Ovary (tissue), 9 donors: ENCODE data around the gene TTLL6. TPM values are rescaled to one million over a fixed set of nuclear protein-coding genes. Genes with fewer than 3 reads are reported as not detected.

Experiments used
- DNase-seq, 5 donors: peaks; one replicate each; pipeline ENCODE4 v3.0.0-alpha.2; 2019 to 2020
- H3K27ac ChIP-seq, 2 donors: fragments of 200-600 bp; one replicate each; pipeline versions ENCODE4 v1.5.1 to v1.8.0; 2019 to 2022
- H3K27me3 ChIP-seq: fragments of 200-600 bp; one replicate; pipeline ENCODE4 v1.8.0; 2022
- H3K36me3 ChIP-seq: fragments of 200-600 bp; sonication (generic); one replicate; pipeline ENCODE4 v1.5.1; 2019
- H3K4me1 ChIP-seq: one replicate; pipeline ENCODE4 v1.8.1; 2013; ENCODE audit warnings: mild to moderate bottlenecking, moderate library complexity; ENCODE audit not compliant: insufficient read depth
- H3K4me3 ChIP-seq: fragments of 200-600 bp; sonication (generic); one replicate; pipeline ENCODE4 v1.5.1; 2017
- H3K9me3 ChIP-seq, 2 donors: fragments of 200-600 bp in 1 of 2; sonication (generic) in 1 of 2; one replicate each; pipeline versions ENCODE4 v1.5.1 to v1.8.1; 2013 to 2019; ENCODE audit warnings: mild to moderate bottlenecking in 1 of 2, moderate library complexity in 1 of 2
- EP300 ChIP-seq: sonication (generic); formaldehyde crosslinking; IDR thresholded peaks from one replicate; pipeline ENCODE4 v1.6.1; 2017; ENCODE audit warnings: antibody characterized with exemption
- POLR2A ChIP-seq: fragments of 450-650 bp; IDR thresholded peaks from one replicate; pipeline ENCODE4 v1.6.1; 2017; ENCODE audit warnings: antibody characterized with exemption, mild to moderate bottlenecking, moderate library complexity
- WGBS, 3 donors: extraction: QIAGEN DNeasy Blood & Tissue Kit in 1 of 3; methylation state at CpG; one replicate each; pipeline versions ENCODE4 v1.1.5 to v1.1.7; 2013 to 2017; 5-methylcytosine and 5-hydroxymethylcytosine counted together
- intact Hi-C, 4 donors: fragments of 100-400 bp; cut with DNase I; formaldehyde crosslinking; loops; one replicate each; pipeline versions ENCODE4 v1.11.0 to v1.15.1; 2022 to 2023
- polyA plus RNA-seq, 2 donors: library from polyadenylated mRNA; stranded (reverse); fragments of 200-250 nt in 1 of 2; fragments of 350-450 nt in 1 of 2; fragmentation: Illumina TruSeq in 1 of 2; extraction: RNeasy Lipid Tissue Mini Kit (QIAGEN cat#74804) in 1 of 2; gene quantifications; one replicate each; pipeline ENCODE4 v1.2.3, GENCODE V29; 2013 to 2014
- total RNA-seq, 7 donors: library from RNA; depleted of rRNA in 2 of 7; stranded (reverse); fragments of >200 nt in 2 of 7; fragmentation: NEBNext Ultra II Directional in 3 of 7; extraction: Animal tissue kit (Norgen Biotek cat#: 25700) in 3 of 7; gene quantifications; one replicate each; pipeline versions ENCODE4 v1.1.0 to v1.2.4, GENCODE V29; 2016 to 2023
- TF ChIP-seq, protein P1 (sequence below), 3 donors: fragments of 450-650 bp in 2 of 3; fragments of 200-600 bp in 1 of 3; IDR thresholded peaks; one replicate each; pipeline versions ENCODE4 v1.5.1 to v1.8.0; 2016 to 2022; ENCODE audit warnings: antibody characterized with exemption in 3 of 3, mild to moderate bottlenecking in 1 of 3
- donor health status: DM: no; HTN: no; CAD: no; lungs with moderate emphysema.
- donor health status: DM: no; HTN: no; CAD: no.
- donor health status: Bipolar disorder and iron deficiency.
- donor health status: DM: yes; HTN: yes; CAD: no.
- donor health status: DM: no; HTN: no; CAD: no.
- donor health status: DM: yes; HTN: yes; CAD: no.

Gene TTLL6
- total and polyA plus RNA-seq, 9 donors, result 0.06 to 3.8 (median 0.44) TPM; not detected in 3

DNA sequence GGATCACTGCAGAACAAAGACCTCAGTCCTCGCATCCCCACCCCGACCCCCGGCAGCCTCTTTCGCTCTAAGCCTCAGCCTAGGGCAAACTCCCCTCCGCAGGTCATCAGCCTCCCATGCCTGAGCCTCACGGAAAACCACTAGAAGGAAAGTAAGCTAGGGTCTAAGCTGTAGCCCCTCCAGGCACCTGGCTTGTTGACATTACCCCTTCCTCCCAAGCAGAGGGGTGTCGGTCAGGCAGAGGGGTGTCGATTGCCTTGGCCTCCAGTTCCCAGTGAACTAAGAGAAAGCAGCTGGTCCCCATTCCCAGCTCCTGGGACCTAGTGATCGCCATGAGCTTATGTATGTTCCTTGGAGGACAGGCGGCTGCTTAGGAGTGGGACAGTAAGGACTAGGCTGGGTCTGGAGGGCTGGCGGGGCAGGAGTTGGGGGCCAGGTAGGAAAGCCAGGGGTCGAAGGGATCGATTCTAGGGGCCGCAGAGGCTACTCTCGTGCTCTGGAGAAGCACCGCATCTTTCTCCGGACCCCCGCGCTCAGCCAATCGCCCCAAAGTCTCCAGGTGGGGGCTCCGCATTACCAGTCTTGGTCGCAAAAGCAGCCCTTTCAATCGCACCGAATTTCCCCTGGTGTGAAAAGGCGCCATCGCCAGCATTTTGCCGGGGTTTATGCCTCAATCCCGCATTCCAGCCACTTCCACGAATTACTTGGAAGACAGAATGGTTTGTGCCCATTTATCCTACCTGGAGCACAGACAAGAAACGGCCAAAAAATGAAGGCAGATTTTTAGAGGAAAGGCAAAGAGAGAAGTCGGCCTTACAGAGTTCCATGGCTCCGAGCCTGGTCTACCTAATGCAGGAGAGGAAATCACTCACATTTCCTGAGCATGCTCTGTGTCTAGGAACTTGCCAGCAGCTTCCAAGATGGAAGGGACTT lies 67.1 kb downstream of the TTLL6 start:
- no peak overlapping the region for H3K27ac ChIP-seq
- H3K27me3 ChIP-seq, result no peaks in the 10 kb centered on the region
- intact Hi-C loops, result no loop called here
- TF ChIP-seq, protein P1, sequence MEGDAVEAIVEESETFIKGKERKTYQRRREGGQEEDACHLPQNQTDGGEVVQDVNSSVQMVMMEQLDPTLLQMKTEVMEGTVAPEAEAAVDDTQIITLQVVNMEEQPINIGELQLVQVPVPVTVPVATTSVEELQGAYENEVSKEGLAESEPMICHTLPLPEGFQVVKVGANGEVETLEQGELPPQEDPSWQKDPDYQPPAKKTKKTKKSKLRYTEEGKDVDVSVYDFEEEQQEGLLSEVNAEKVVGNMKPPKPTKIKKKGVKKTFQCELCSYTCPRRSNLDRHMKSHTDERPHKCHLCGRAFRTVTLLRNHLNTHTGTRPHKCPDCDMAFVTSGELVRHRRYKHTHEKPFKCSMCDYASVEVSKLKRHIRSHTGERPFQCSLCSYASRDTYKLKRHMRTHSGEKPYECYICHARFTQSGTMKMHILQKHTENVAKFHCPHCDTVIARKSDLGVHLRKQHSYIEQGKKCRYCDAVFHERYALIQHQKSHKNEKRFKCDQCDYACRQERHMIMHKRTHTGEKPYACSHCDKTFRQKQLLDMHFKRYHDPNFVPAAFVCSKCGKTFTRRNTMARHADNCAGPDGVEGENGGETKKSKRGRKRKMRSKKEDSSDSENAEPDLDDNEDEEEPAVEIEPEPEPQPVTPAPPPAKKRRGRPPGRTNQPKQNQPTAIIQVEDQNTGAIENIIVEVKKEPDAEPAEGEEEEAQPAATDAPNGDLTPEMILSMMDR (IDR thresholded peaks at IDR 0.05), result no peak
- WGBS, 3 donors, result 3 to 5% (median 5%) methylated on average over 31 to 32 of the region's 32 CpGs
- no peak for DNase-seq
- no peaks in the 10 kb centered on the region for H3K36me3 ChIP-seq
- H3K4me1 ChIP-seq, result no peaks in the 10 kb centered on the region
- H3K4me3 ChIP-seq, result no peak overlapping the region
- H3K9me3 ChIP-seq, result no peaks in the 10 kb centered on the region

DNA sequence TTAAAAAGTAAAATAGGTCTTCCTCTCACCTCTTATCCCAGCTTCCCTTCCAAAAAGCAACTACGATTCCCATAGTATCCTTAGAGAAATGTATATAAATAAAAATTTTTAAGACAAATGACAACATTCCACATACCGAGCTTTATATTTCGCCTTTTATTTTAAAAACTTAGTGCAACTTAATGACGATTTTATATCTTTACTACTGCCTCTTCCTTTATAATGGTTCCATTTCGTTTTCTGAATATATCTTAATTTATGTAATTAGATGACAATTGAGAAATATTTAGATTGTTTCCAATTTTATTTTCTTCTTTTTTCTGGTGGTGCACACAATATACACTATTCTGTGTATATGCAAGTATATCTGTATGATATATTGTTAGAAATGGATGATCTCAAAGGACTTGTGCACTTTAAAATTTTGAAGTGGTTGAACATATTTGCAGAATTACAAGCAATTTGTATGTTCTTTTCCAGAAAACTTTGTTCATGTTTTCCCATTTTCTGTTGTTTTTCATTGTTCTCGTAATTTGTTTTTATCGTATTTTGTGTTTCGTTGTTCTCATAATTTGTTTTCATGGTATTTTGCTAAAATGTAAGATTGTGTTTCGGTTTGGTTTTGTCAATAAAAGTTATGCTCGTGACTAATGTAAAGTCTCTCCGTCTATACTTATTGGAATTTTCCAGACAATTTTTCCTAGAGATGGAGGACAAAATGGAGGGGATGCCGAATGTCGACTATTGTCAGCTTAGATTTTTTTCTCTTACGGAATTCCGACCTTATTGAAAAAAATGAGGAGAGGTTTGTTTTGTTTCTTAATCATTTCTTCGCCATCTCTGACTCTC lies 68.1 kb downstream of the TTLL6 start:
- H3K9me3 ChIP-seq, result no peaks in the 10 kb centered on the region
- no peak for DNase-seq
- no peaks in the 10 kb centered on the region for H3K4me1 ChIP-seq
- H3K27ac ChIP-seq, result no peak overlapping the region
- H3K36me3 ChIP-seq, result no peaks in the 10 kb centered on the region
- H3K4me3 ChIP-seq, result no peak overlapping the region
- WGBS, 3 donors, result 25 to 31% (median 30%) methylated on average over 16 of the region's 16 CpGs
- TF ChIP-seq EP300 (no peak), POLR2A (no peak)
- TF ChIP-seq, protein P1 (IDR thresholded peaks at IDR 0.05), result no peak
- no peaks in the 10 kb centered on the region for H3K27me3 ChIP-seq
- intact Hi-C loops, result no loop called here

DNA sequence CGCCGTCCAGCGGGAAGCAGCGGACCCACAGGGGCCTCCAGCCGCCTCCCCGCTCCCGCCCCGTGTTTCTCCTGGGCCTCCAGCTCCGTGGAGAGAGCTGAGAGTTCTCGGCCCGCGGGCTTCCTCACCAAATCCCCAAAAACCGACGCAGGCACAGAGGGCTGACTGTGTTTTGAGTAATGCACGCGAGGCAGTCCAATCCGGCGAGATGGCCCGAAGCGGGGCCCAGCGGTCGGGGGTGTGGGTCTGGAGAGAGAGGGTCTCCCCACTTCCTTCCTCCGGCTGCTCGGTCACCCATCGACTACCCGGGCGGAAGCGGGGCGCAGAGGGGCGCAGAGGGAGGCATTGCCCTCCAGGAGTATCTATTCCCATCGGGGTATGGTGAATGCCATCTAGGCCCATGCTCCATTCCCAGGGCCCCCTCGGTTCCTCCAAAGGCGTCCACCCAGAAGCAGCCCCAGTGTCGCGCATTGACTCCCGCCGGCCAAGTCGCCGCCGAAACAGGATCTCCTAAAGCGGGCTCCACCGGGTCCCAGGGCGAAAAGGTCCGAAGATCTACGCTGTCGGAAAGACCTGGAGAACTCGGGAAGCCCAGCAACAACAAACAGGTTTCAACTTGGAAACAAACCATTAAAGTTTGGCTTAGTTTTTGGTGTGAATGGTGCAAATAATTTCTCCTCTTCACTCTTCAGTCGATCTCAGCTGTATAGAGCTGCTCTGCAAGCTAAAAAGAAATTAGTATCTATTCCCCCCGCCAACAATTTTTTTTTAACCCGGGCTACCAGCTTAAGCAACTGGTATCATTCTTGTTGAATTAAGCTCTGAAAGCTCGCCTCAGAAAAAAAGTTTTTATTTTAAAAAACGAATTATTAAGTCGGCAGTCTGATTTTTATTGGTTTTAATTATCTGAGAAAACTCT lies 69.3 kb downstream of the TTLL6 start:
- TF ChIP-seq, protein P1 (IDR thresholded peaks at IDR 0.05), result no peak
- TF ChIP-seq EP300 (no peak), POLR2A (no peak)
- intact Hi-C loops, result no loop called here
- Histone ChIP-seq H3K9me3 (no peaks in the 10 kb centered on the region), H3K36me3 (no peaks in the 10 kb centered on the region), H3K27me3 (no peaks in the 10 kb centered on the region), H3K4me1 (no peaks in the 10 kb centered on the region), H3K27ac (no peak overlapping the region), H3K4me3 (no peak overlapping the region)
- DNase-seq, result no peak
- WGBS, 3 donors, result 5 to 6% (median 6%) methylated on average over 47 to 53 of the region's 53 CpGs

DNA sequence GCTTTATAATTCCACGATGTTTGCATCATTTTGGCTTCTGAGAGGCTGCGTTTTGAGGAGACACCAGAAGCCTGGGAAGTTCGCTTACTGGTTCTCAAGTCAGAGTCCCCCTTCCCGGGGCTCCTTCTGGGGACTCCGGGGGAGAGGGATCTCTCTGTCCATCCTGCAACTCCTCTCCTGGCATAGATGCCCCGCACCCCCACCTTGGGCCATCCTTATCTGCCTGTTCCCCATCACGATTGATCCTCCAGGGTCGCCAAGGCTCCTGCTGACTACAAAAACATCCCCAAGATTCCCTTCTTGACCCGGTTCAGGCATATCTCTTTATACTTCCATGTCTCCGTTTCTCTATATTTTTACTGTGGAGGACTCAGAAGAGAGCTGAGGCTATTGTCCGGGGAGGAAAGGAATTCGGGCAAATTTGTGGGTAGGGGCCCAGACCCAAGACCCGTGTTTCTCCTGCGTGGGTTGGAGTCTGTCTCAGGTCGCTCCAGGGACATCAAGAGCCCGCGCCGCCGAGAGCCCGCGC lies 70.0 kb downstream of the TTLL6 start:
- H3K27me3 ChIP-seq, result no peaks in the 10 kb centered on the region
- H3K36me3 ChIP-seq, result no peaks in the 10 kb centered on the region
- H3K4me1 ChIP-seq, result no peaks in the 10 kb centered on the region
- intact Hi-C loops, result no loop called here
- no peak for DNase-seq
- no peaks in the 10 kb centered on the region for H3K9me3 ChIP-seq
- H3K27ac ChIP-seq, result no peak overlapping the region
- H3K4me3 ChIP-seq, result no peak overlapping the region
- TF ChIP-seq, protein P1 (IDR thresholded peaks at IDR 0.05), result no peak
- TF ChIP-seq POLR2A, result no peak
- no peak for TF ChIP-seq EP300
- WGBS, 3 donors, result 2 to 7% (median 4%) methylated on average over 21 of the region's 21 CpGs
